Liver (tissue), 9 donors: Measurements from ENCODE around the gene FBXW11. TPM values are rescaled to one million over a fixed set of nuclear protein-coding genes. Genes with fewer than 3 reads are reported as not detected.

Source experiments
- DNase-seq: peaks from one replicate; pipeline ENCODE4 v3.0.0-alpha.2; 2017; ENCODE audit warnings: low spot score
- H3K27ac ChIP-seq, 2 donors: one replicate each; pipeline ENCODE4 v1.7.0; 2013; ENCODE audit warnings: inconsistent platforms in 2 of 2, low read length in 2 of 2, control low read depth in 1 of 2, low read depth in 1 of 2, mild to moderate bottlenecking in 1 of 2
- H3K27me3 ChIP-seq, 4 donors: one replicate each; pipeline versions ENCODE4 v1.6.1 to v1.7.0; 2013; ENCODE audit warnings: low read length in 3 of 4, inconsistent platforms in 1 of 4, mild to moderate bottlenecking in 1 of 4, moderate library complexity in 1 of 4; ENCODE audit not compliant: control insufficient read depth in 4 of 4, insufficient read depth in 4 of 4
- H3K36me3 ChIP-seq, 4 donors: one replicate each; pipeline versions ENCODE4 v1.6.1 to v1.7.0; 2013; ENCODE audit warnings: low read length in 3 of 4, mild to moderate bottlenecking in 3 of 4, low read depth in 1 of 4, moderate library complexity in 1 of 4; ENCODE audit not compliant: control insufficient read depth in 4 of 4, insufficient read depth in 3 of 4
- H3K4me1 ChIP-seq, 4 donors: one replicate each; pipeline versions ENCODE4 v1.6.1 to v1.7.0; 2013; ENCODE audit warnings: low read length in 3 of 4, mild to moderate bottlenecking in 3 of 4, moderate library complexity in 1 of 4; ENCODE audit not compliant: control insufficient read depth in 4 of 4, insufficient read depth in 4 of 4
- H3K4me3 ChIP-seq, 3 donors: one replicate each; pipeline versions ENCODE4 v1.6.1 to v1.7.0; 2013; ENCODE audit warnings: low read length in 3 of 3, control low read depth in 1 of 3, low read depth in 1 of 3, mild to moderate bottlenecking in 1 of 3
- H3K9ac ChIP-seq, 2 donors: one replicate each; pipeline ENCODE4 v1.7.0; 2013; ENCODE audit warnings: low read length in 2 of 2, mild to moderate bottlenecking in 2 of 2, moderate library complexity in 2 of 2, control low read depth in 1 of 2, low read depth in 1 of 2
- H3K9me3 ChIP-seq, 4 donors: one replicate each; pipeline versions ENCODE4 v1.6.1 to v1.7.0; 2013; ENCODE audit warnings: low read length in 3 of 4; ENCODE audit not compliant: control insufficient read depth in 4 of 4
- EGR1 ChIP-seq, 2 donors: IDR thresholded peaks; 2 replicates each; pipeline ENCODE4 v1.6.1; 2016 to 2018; ENCODE audit warnings: antibody characterized with exemption in 2 of 2, low read depth in 2 of 2
- FOXA1 ChIP-seq: IDR thresholded peaks from 2 replicates; pipeline ENCODE4 v1.6.1; 2016; ENCODE audit warnings: antibody characterized with exemption
- FOXA2 ChIP-seq: IDR thresholded peaks from 2 replicates; pipeline ENCODE4 v1.6.1; 2016; ENCODE audit warnings: antibody characterized with exemption
- GABPA ChIP-seq, 2 donors: IDR thresholded peaks in 1 of 2; conservative IDR thresholded peaks in 1 of 2; 2 replicates each; pipeline ENCODE4 v1.6.1; 2016; ENCODE audit warnings: antibody characterized with exemption in 2 of 2, mild to moderate bottlenecking in 1 of 2, moderate library complexity in 1 of 2
- HNF4A ChIP-seq, 2 donors: conservative IDR thresholded peaks; 2 replicates each; pipeline ENCODE4 v1.6.1; 2016; ENCODE audit warnings: antibody characterized with exemption in 2 of 2, mild to moderate bottlenecking in 2 of 2
- HNF4G ChIP-seq: IDR thresholded peaks from 2 replicates; pipeline ENCODE4 v1.6.1; 2016; ENCODE audit warnings: antibody characterized with exemption
- JUND ChIP-seq, 2 donors: IDR thresholded peaks; 2 replicates each; pipeline ENCODE4 v1.6.1; 2016; ENCODE audit warnings: antibody characterized with exemption in 2 of 2
- NR2F2 ChIP-seq: IDR thresholded peaks from 2 replicates; pipeline ENCODE4 v1.6.1; 2016; ENCODE audit warnings: antibody characterized with exemption
- RAD21 ChIP-seq, 2 donors: IDR thresholded peaks; 2 replicates each; pipeline ENCODE4 v1.6.1; 2016; ENCODE audit warnings: antibody characterized with exemption in 2 of 2, mild to moderate bottlenecking in 2 of 2
- RXRA ChIP-seq, 2 donors: IDR thresholded peaks; 2 replicates each; pipeline ENCODE4 v1.6.1; 2017 to 2018; ENCODE audit warnings: antibody characterized with exemption in 2 of 2, mild to moderate bottlenecking in 1 of 2
- SP1 ChIP-seq: IDR thresholded peaks from 2 replicates; pipeline ENCODE4 v1.6.1; 2018; ENCODE audit warnings: antibody characterized with exemption, mild to moderate bottlenecking
- TAF1 ChIP-seq: conservative IDR thresholded peaks from 2 replicates; pipeline ENCODE4 v1.6.1; 2016; ENCODE audit warnings: antibody characterized with exemption, mild to moderate bottlenecking
- YY1 ChIP-seq: IDR thresholded peaks from 2 replicates; pipeline ENCODE4 v1.6.1; 2016; ENCODE audit warnings: antibody characterized with exemption, mild to moderate bottlenecking
- WGBS: extraction: QIAGEN DNeasy Blood & Tissue Kit; methylation state at CpG from one replicate; pipeline ENCODE4 v1.1.7; 2013; 5-methylcytosine and 5-hydroxymethylcytosine counted together
- polyA plus RNA-seq, 2 donors: library from polyadenylated mRNA; stranded (reverse) in 1 of 2; unstranded in 1 of 2; fragments of 200-250 nt in 1 of 2; fragments of >200 nt in 1 of 2; fragmentation: Nextera tagmentation in 1 of 2; extraction: Ambion mirVana in 1 of 2; gene quantifications; one replicate each; pipeline versions ENCODE4 v1.2.1 to v1.2.3, GENCODE V29; 2013 to 2015
- total RNA-seq, 2 donors: library from RNA; depleted of rRNA; stranded (reverse); fragments of >200 nt; gene quantifications; one replicate each; pipeline ENCODE4 v1.2.3, GENCODE V29; 2014
- TF ChIP-seq, protein P1 (sequence below): IDR thresholded peaks from 2 replicates; pipeline ENCODE4 v1.6.1; 2016; ENCODE audit warnings: antibody characterized with exemption
- TF ChIP-seq, protein P2 (sequence below): fragments of 150-350 bp; IDR thresholded peaks from 2 replicates; pipeline ENCODE4 v1.5.1; 2017; ENCODE audit warnings: improper control_type of control experiment, low read depth, low read length; ENCODE audit not compliant: missing input control
- TF ChIP-seq, protein P3 (sequence below): IDR thresholded peaks from 2 replicates; pipeline ENCODE4 v1.6.1; 2016; ENCODE audit warnings: antibody characterized with exemption
- TF ChIP-seq, protein P4 (sequence below): IDR thresholded peaks from 2 replicates; pipeline ENCODE4 v1.6.1; 2016; ENCODE audit warnings: antibody characterized with exemption, mild to moderate bottlenecking
- TF ChIP-seq, protein P5 (sequence below): IDR thresholded peaks from 2 replicates; pipeline ENCODE4 v1.6.1; 2016; ENCODE audit warnings: antibody characterized with exemption
- donor health status: healthy.
- donor health status: healthy.
- donor health status: healthy.
- donor health status: healthy.
- donor health status: healthy.

The FBXW11 gene
- total and polyA plus RNA-seq, 4 donors: 11.2 to 37.5 (median 22.0) TPM

DNA sequence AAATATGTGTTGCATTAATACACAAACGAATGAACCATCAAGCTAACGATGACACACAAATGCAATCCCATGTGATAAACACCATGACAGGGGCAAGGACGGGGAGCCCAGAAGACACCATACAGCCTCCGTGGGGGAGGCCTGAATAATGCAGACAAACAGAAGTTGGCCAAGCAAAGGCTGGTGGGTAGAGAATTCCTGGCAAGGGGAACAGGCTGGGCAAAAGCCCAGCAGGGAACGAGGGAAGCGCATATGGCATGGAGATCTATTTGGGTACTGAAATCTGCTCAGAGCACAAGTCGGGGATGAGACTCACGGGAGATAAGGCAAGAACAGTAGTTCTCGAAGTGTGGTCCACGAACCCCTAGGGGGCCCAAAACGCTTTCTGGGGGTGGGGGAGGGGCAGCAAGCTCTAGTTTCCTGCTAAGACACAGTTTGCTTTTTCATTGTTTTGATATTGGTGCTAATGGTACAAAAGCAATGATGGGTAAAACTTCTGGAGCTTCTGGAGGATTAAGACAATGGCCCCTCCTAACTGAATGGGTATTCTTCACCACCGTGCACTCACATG is 42.9 kb upstream of the FBXW11 start:
- H3K27ac ChIP-seq: no peak overlapping the region
- no peaks in the 10 kb centered on the region for H3K27me3 ChIP-seq
- no peak for DNase-seq
- H3K9ac ChIP-seq: no peak overlapping the region
- H3K4me3 ChIP-seq: no peak overlapping the region
- peaks cover 2 to 11% (median 7%) of the 10 kb centered on the region in 4 donors for H3K36me3 ChIP-seq
- no peaks in the 10 kb centered on the region for H3K4me1 ChIP-seq
- TF ChIP-seq, protein P1, sequence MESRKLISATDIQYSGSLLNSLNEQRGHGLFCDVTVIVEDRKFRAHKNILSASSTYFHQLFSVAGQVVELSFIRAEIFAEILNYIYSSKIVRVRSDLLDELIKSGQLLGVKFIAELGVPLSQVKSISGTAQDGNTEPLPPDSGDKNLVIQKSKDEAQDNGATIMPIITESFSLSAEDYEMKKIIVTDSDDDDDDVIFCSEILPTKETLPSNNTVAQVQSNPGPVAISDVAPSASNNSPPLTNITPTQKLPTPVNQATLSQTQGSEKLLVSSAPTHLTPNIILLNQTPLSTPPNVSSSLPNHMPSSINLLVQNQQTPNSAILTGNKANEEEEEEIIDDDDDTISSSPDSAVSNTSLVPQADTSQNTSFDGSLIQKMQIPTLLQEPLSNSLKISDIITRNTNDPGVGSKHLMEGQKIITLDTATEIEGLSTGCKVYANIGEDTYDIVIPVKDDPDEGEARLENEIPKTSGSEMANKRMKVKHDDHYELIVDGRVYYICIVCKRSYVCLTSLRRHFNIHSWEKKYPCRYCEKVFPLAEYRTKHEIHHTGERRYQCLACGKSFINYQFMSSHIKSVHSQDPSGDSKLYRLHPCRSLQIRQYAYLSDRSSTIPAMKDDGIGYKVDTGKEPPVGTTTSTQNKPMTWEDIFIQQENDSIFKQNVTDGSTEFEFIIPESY: no peak
- TF ChIP-seq, protein P2, sequence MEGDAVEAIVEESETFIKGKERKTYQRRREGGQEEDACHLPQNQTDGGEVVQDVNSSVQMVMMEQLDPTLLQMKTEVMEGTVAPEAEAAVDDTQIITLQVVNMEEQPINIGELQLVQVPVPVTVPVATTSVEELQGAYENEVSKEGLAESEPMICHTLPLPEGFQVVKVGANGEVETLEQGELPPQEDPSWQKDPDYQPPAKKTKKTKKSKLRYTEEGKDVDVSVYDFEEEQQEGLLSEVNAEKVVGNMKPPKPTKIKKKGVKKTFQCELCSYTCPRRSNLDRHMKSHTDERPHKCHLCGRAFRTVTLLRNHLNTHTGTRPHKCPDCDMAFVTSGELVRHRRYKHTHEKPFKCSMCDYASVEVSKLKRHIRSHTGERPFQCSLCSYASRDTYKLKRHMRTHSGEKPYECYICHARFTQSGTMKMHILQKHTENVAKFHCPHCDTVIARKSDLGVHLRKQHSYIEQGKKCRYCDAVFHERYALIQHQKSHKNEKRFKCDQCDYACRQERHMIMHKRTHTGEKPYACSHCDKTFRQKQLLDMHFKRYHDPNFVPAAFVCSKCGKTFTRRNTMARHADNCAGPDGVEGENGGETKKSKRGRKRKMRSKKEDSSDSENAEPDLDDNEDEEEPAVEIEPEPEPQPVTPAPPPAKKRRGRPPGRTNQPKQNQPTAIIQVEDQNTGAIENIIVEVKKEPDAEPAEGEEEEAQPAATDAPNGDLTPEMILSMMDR: no peak
- TF ChIP-seq FOXA1 (no peak), TAF1 (no peak), HNF4A (conservative IDR thresholded peaks at IDR 0.05) (no peak), GABPA (IDR thresholded peaks at IDR 0.05 in 1 of 2, conservative IDR thresholded peaks at IDR 0.05 in 1 of 2) (no peak), FOXA2 (no peak), EGR1 (IDR thresholded peaks at IDR 0.05; ENCODE audit: low read depth in 2 of 2) (no peak), JUND (IDR thresholded peaks at IDR 0.05) (no peak), YY1 (no peak), RAD21 (IDR thresholded peaks at IDR 0.05) (no peak), RXRA (IDR thresholded peaks at IDR 0.05) (no peak), NR2F2 (no peak), SP1 (no peak), HNF4G (no peak)
- TF ChIP-seq, protein P3, sequence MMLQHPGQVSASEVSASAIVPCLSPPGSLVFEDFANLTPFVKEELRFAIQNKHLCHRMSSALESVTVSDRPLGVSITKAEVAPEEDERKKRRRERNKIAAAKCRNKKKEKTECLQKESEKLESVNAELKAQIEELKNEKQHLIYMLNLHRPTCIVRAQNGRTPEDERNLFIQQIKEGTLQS: no peak
- TF ChIP-seq, protein P4, sequence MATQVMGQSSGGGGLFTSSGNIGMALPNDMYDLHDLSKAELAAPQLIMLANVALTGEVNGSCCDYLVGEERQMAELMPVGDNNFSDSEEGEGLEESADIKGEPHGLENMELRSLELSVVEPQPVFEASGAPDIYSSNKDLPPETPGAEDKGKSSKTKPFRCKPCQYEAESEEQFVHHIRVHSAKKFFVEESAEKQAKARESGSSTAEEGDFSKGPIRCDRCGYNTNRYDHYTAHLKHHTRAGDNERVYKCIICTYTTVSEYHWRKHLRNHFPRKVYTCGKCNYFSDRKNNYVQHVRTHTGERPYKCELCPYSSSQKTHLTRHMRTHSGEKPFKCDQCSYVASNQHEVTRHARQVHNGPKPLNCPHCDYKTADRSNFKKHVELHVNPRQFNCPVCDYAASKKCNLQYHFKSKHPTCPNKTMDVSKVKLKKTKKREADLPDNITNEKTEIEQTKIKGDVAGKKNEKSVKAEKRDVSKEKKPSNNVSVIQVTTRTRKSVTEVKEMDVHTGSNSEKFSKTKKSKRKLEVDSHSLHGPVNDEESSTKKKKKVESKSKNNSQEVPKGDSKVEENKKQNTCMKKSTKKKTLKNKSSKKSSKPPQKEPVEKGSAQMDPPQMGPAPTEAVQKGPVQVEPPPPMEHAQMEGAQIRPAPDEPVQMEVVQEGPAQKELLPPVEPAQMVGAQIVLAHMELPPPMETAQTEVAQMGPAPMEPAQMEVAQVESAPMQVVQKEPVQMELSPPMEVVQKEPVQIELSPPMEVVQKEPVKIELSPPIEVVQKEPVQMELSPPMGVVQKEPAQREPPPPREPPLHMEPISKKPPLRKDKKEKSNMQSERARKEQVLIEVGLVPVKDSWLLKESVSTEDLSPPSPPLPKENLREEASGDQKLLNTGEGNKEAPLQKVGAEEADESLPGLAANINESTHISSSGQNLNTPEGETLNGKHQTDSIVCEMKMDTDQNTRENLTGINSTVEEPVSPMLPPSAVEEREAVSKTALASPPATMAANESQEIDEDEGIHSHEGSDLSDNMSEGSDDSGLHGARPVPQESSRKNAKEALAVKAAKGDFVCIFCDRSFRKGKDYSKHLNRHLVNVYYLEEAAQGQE: no peak
- TF ChIP-seq, protein P5, sequence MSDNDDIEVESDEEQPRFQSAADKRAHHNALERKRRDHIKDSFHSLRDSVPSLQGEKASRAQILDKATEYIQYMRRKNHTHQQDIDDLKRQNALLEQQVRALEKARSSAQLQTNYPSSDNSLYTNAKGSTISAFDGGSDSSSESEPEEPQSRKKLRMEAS: no peak
- no peaks in the 10 kb centered on the region for H3K9me3 ChIP-seq
- 89% methylated on average over 12 of the region's 12 CpGs for WGBS
